BLaER1 (cell line): ENCODE measurements around the gene NRROS.
"Not testable (repeated sequence)": the region's sequence is repeated elsewhere in the genome, so short reads cannot be mapped to it uniquely, and the experiment has no call there.

ENCODE experiments used
- H3K27ac ChIP-seq: shearing (Covaris generic); formaldehyde crosslinking; 2 replicates; pipeline ENCODE4 v1.8.1; 2022
- H3K27me3 ChIP-seq: shearing (Covaris generic); formaldehyde crosslinking; 2 replicates; pipeline ENCODE4 v1.8.1; 2022
- H3K36me3 ChIP-seq: shearing (Covaris generic); formaldehyde crosslinking; 2 replicates; pipeline ENCODE4 v1.8.1; 2022
- H3K4me1 ChIP-seq: shearing (Covaris generic); formaldehyde crosslinking; 2 replicates; pipeline ENCODE4 v1.8.1; 2022
- H3K4me2 ChIP-seq: shearing (Covaris generic); formaldehyde crosslinking; 2 replicates; pipeline ENCODE4 v1.8.1; 2022
- H3K4me3 ChIP-seq: shearing (Covaris generic); formaldehyde crosslinking; 2 replicates; pipeline ENCODE4 v1.8.1; 2022
- H3K9ac ChIP-seq: shearing (Covaris generic); formaldehyde crosslinking; 2 replicates; pipeline ENCODE4 v1.8.1; 2022
- H3K9me3 ChIP-seq: shearing (Covaris generic); formaldehyde crosslinking; 2 replicates; pipeline ENCODE4 v1.8.1; 2022
- H4K20me1 ChIP-seq: shearing (Covaris generic); formaldehyde crosslinking; 2 replicates; pipeline ENCODE4 v1.8.1; 2022
- Cebpa-rat ChIP-seq: shearing (Covaris generic); IDR thresholded peaks from 2 replicates; pipeline ENCODE4 v1.8.1; 2022

NRROS gene

DNA sequence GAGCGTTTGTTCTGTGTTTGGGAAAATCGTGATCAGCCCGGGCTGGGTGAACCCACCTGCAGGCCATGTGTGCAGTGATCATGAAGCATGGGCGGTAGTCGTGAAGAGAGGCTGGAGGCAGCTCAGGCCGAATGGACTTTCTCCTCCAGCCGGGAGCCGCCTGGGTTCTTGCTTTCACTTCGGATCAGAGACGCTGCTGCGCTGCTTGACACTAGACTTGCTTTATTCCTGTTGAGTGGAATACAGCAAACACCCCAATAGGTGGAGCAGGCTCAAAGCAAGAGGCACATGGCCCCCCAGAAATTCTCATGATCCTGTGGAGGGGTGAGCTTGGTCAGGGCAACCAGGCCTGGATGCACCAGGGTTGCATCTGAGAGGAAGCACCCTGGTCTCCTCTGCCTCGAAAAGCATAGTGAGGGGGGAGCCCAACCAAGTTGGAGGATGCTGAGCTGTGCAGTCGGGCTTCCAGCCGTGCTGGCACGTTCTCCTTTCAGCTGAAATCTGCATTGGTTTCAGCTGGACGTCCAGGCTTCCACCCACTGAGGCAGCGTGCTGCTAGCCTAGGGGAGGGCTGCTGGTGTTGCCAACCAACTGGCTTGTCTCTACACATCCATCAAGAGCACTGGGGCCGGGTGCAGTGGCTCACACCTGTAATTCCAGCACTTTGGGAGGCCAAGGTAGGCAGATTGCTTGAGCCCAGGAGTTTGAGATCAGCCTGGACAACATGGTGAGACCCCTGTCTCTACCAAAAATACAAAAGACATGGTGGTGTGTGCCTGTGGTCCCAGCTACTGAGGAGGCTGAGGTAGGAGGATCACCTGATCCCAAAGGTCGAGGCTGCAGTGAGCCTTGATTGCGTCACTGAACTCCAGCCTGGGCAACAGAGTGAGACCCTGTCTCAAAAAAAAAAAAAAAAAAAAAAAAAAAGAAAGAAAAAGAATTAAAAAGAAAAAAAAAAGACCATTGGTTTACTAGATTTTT, 2.8 kb upstream of the NRROS start:
- Histone ChIP-seq H3K4me3 (no peak overlapping the region), H3K4me1 (peaks cover 64% of the 10 kb centered on the region), H3K36me3 (no peaks in the 10 kb centered on the region), H3K27ac (0 out of 2 replicates have a peak overlapping the region, but pooled peaks have one; percentile 3), H3K4me2 (peak overlapping the region; percentile 98), H3K27me3 (no peaks in the 10 kb centered on the region), H3K9me3 (no peaks in the 10 kb centered on the region), H3K9ac (no peak overlapping the region), H4K20me1 (peaks cover 7% of the 10 kb centered on the region)
- no peak for TF ChIP-seq Cebpa-rat

DNA sequence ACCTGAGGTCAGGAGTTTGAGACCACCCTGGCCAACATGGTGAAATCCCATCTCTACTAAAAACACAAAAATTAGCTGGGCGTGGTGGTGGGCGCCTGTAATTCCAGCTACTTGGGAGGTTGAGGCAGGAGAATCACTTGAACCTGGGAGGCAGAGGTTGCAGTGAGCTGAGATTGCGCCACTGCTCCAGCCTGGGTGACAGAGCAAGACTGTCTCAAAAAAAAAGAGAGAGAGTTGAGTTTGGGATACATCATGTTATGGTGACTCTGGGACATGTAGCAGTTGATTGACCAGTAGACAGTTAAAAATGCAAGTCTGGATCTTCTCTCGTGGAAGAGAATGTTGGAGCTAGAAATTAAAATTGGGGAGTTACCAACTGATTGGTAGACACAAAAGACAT, 1.6 kb upstream of the NRROS start:
- peaks cover 20% of the 10 kb centered on the region for H4K20me1 ChIP-seq
- H3K4me3 ChIP-seq, H3K9ac ChIP-seq, H3K9me3 ChIP-seq, H3K36me3 ChIP-seq, H3K27me3 ChIP-seq, H3K27ac ChIP-seq: not testable (repeated sequence)
- 0 out of 2 replicates have a peak, but pooled peaks have one; percentile 33 for TF ChIP-seq Cebpa-rat
- H3K4me2 ChIP-seq = peak overlapping the region; percentile 98
- peaks cover 73% of the 10 kb centered on the region for H3K4me1 ChIP-seq

DNA sequence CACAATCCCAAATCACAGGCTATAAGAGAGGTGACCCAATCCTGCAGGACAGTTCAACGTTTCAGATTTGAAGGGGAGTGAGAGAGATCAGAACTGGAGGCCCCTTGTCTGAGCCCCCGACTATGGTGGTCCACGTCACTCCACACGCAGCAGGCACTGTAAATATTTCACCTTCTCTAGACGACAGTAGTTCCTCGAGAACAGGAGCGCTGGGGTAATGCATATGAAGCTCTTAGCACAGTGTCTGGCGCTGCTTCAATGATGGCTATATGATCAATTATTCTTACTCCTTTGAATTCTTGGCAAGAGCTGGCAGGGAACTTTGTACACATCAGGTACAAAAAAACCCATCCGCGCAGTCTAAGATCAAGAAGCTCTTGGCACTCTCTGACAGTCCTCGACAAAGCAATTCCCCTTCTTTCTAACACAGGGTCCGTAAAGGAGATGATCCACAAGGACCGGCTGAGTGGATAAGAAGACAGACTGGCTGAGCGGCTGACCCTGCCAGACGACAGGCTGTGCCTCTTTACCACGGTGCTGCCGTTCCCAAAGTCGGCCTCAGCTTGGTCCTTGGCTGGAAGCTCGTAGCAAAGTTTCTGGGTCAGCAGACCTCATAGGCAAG, 522 bp upstream of the NRROS start:
- H3K36me3 ChIP-seq = peaks cover 6% of the 10 kb centered on the region
- H3K4me3 ChIP-seq = peak overlapping the region; percentile 90
- peak overlapping the region; percentile 98 for H3K27ac ChIP-seq
- H4K20me1 ChIP-seq = peaks cover 30% of the 10 kb centered on the region
- peaks cover 77% of the 10 kb centered on the region for H3K4me1 ChIP-seq
- no peak for TF ChIP-seq Cebpa-rat
- H3K4me2 ChIP-seq = peak overlapping the region; percentile 98
- no peaks in the 10 kb centered on the region for H3K27me3 ChIP-seq
- H3K9ac ChIP-seq = peak overlapping the region; percentile 98
- H3K9me3 ChIP-seq = no peaks in the 10 kb centered on the region

DNA sequence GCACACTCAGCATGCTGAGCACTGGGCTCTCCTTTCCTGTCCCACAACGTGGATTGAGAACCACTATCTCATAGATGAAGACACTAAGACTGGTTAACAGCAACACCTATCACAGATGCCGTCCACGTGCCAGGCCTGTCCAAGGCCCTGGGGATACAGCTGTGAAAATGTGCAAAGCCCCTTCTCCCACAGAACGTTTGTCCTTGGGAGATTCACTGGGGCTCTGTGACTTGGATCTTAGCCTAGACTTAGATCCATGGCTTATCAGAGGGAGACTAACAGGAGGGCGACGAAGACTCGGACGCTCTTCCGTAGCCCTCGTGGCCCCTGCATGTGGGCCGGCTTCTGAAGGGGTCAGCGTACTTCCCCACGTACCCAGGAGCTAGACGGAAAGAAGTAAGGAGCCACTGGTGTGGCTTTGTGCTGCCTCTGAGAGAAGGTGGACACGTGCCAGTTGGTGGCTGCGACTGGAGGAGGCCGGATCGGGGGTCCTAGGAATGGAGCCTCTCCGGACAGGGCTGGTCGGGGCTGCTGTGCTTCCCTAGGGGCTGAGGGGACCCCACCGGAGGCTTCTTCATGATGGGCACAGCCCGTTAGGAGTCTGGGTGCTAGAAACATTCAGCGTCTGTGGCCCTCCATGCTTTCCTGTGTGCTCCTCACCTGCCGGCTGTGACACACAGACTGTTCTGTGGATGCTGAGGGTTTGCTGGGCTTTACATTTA, 964 bp downstream of the NRROS start:
- Histone ChIP-seq H3K36me3 (peaks cover 21% of the 10 kb centered on the region), H3K9me3 (no peaks in the 10 kb centered on the region), H3K27ac (peak overlapping the region; percentile 98), H3K4me1 (peaks cover 78% of the 10 kb centered on the region), H3K4me3 (peak overlapping the region; percentile 90), H3K4me2 (peak overlapping the region; percentile 98), H4K20me1 (peaks cover 45% of the 10 kb centered on the region), H3K27me3 (no peaks in the 10 kb centered on the region), H3K9ac (peak overlapping the region; percentile 98)
- no peak for TF ChIP-seq Cebpa-rat

DNA sequence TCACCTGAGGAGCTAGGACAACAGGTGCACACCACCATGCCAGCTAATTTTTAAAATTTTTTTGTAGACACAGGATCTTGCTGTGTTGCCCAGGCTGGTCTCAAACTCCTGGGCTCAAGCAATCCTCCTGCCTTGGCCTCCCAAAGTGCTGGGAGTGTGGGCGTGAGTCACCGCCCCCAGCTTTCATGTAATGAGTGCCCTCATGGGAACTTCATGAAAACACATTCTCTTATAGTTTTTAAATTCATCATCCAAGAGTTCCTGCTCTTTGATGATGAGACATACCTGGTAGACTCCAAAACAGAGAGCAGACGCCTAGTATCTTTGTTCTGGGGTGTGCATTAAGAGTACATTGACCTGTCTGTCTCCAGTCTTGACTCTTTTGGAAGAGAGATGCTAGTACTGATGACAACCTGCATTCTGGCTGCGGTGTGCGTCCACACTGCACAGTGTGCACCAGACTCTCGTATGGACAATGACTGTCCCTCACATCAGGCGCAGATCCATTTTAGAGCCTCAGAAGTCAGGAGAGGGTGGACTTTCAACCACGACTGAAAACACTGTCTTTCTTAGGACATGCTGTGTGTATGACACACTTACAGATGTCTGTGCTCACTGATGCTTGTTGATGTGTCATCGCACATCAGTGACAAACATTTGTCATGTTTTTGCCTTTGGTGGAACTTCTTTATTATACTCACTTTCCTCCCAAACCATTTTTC, 2.0 kb downstream of the NRROS start:
- Histone ChIP-seq H3K36me3 (peaks cover 31% of the 10 kb centered on the region), H3K27me3 (no peaks in the 10 kb centered on the region), H3K4me1 (peaks cover 79% of the 10 kb centered on the region), H3K4me2 (peak overlapping the region; percentile 98), H3K9ac (peak overlapping the region; percentile 98), H3K27ac (peak overlapping the region; percentile 98), H3K9me3 (no peaks in the 10 kb centered on the region), H4K20me1 (peaks cover 55% of the 10 kb centered on the region), H3K4me3 (peak overlapping the region; percentile 90)
- TF ChIP-seq Cebpa-rat = no peak

DNA sequence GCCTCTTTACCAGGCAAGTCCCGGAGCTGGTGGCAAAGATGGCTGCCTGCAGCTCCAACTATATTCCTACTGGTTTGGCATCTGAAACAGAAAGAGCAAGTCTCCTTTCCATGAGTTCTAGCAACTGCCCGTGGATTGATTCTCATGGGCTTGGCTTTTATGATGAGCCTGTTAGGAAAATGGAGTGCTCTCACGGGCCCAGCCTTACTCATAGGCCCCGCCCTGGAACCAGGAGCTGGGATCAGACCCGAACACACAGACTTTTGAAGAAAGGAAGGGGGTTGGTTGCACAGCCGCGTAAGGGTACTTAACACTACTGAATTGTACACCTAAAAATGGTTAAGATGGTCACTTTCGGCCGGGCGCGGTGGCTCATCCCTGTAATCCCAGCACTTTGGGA, 2.9 kb downstream of the NRROS start:
- Histone ChIP-seq H3K4me1 (peaks cover 81% of the 10 kb centered on the region), H3K27ac (peak overlapping the region; percentile 98), H3K4me2 (peak overlapping the region; percentile 98), H3K9me3 (no peaks in the 10 kb centered on the region), H3K4me3 (peak overlapping the region; percentile 90), H4K20me1 (peaks cover 65% of the 10 kb centered on the region), H3K36me3 (peaks cover 41% of the 10 kb centered on the region), H3K27me3 (no peaks in the 10 kb centered on the region), H3K9ac (peak overlapping the region; percentile 98)
- no peak for TF ChIP-seq Cebpa-rat

DNA sequence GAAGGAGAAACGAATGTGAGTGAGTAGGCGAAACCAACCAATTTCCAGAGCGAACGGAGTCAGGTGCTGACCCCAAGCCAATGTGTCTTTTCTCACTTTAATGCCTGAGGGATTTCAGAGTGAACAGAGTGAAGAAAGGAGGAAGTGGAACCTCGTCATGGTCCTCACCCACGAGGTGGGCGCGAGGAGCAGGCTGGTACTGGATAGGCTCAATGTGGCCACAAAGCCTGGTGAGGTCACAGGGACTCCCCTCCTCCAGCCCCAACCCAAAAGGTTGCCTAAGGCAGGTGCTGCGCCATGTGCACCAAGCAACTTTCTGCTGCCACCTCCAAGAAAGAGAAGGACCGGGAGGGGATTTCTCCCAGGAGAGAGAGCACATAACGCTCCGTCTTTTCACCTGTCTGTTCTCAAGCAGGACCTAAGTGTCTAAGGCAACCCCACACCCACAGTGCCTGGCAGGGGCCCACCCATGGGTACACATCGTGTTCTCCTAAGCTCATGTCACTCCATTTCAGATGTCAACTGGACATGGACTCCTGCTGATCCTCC, 3.8 kb downstream of the NRROS start:
- no peaks in the 10 kb centered on the region for H3K9me3 ChIP-seq
- H4K20me1 ChIP-seq = peaks cover 73% of the 10 kb centered on the region
- peaks cover 81% of the 10 kb centered on the region for H3K4me1 ChIP-seq
- H3K4me3 ChIP-seq = peak overlapping the region; percentile 90
- peak overlapping the region; percentile 98 for H3K4me2 ChIP-seq
- H3K27me3 ChIP-seq = no peaks in the 10 kb centered on the region
- TF ChIP-seq Cebpa-rat = no peak
- H3K9ac ChIP-seq = peak overlapping the region; percentile 98; the same call in 1 of the 2 replicates
- peaks cover 49% of the 10 kb centered on the region for H3K36me3 ChIP-seq
- H3K27ac ChIP-seq = peak overlapping the region; percentile 98

DNA sequence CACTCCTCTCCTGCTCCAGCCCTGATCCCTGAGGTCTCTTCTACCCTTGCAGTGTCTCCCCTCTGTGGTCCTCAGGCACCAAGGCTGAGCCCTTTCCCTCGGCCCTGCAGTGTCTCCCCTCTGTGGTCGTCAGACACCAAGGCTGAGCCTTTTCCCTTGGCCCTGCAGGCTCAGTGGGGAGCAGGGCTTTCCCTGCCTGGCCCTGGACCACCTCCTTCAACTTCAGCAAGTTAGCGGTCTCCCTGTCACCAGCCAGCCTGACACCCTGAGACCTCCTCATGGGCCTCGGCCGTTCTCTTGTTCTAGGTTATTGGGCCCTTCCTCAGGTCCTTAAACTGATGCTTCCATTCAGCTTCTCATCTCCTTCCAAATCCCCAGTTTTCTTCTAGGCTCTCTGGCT, 4.3 kb downstream of the NRROS start:
- Histone ChIP-seq H3K4me1 (peaks cover 81% of the 10 kb centered on the region), H3K36me3 (peaks cover 54% of the 10 kb centered on the region), H3K27ac (peak overlapping the region; percentile 98), H3K9ac (peak overlapping the region; percentile 98), H4K20me1 (peaks cover 78% of the 10 kb centered on the region), H3K4me3 (peak overlapping the region; percentile 90; the same call in 1 of the 2 replicates), H3K4me2 (peak overlapping the region; percentile 98), H3K9me3 (no peaks in the 10 kb centered on the region), H3K27me3 (no peaks in the 10 kb centered on the region)
- no peak for TF ChIP-seq Cebpa-rat

DNA sequence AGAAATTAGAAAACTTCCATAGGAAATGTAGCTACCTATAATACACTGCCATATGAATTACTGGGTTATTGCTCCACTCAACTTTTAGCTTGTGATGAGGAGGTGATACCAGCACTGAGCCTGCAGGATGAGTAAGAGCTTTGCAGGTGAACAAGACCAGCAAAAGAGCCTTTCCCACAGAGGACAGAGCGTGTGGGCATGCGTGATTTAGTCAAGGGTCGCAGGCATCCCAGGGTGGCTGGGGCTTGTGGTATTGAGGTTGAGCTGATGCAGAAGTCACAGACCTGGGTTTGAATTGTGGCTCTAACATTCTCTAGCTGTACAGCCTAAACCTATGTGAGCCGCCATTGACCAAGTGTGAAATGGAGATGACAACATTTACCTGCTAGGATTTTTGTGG, 5.6 kb downstream of the NRROS start:
- Histone ChIP-seq H3K27me3 (no peaks in the 10 kb centered on the region), H3K4me1 (peaks cover 89% of the 10 kb centered on the region), H3K36me3 (peaks cover 64% of the 10 kb centered on the region), H4K20me1 (peaks cover 91% of the 10 kb centered on the region), H3K9me3 (no peaks in the 10 kb centered on the region), H3K4me3 (no peak overlapping the region), H3K9ac (no peak overlapping the region), H3K27ac (peak overlapping the region; percentile 36; the same call in 1 of the 2 replicates), H3K4me2 (peak overlapping the region; percentile 98)
- TF ChIP-seq Cebpa-rat = no peak
